Measurements from ENCODE around the gene CEP55. TPM values are rescaled to one million over a fixed set of nuclear protein-coding genes. Genes with fewer than 3 reads are reported as not detected.
A peak's percentile ranks its signal among the peaks of the same experiment; 100 is the strongest.

The CEP55 gene
- total RNA-seq, 1 donor from 2014 or later, result 3.2 TPM

- Histone ChIP-seq H3K36me3 (peaks cover 0 to 11% of the 10 kb centered on the region in 2 donors), H3K9me3 (no peaks in the 10 kb centered on the region), H3K27ac (peak overlapping the region; percentile 94), H3K27me3 (no peaks in the 10 kb centered on the region), H3K4me1 (peaks cover 83% of the 10 kb centered on the region), H3K4me3 (no peak overlapping the region)
- intact Hi-C loops (cut with DNase I), result no loop called here
- no peak for DNase-seq (ENCODE audit: extremely low spot score in 2 of 2)
- TF ChIP-seq POLR2AphosphoS5 (IDR thresholded peaks at IDR 0.05; ENCODE audit: insufficient read depth in 1 of 2, low read depth in 1 of 2), result no peak
- no peak for TF ChIP-seq POLR2A (IDR thresholded peaks at IDR 0.05)
- TF ChIP-seq, protein P1, sequence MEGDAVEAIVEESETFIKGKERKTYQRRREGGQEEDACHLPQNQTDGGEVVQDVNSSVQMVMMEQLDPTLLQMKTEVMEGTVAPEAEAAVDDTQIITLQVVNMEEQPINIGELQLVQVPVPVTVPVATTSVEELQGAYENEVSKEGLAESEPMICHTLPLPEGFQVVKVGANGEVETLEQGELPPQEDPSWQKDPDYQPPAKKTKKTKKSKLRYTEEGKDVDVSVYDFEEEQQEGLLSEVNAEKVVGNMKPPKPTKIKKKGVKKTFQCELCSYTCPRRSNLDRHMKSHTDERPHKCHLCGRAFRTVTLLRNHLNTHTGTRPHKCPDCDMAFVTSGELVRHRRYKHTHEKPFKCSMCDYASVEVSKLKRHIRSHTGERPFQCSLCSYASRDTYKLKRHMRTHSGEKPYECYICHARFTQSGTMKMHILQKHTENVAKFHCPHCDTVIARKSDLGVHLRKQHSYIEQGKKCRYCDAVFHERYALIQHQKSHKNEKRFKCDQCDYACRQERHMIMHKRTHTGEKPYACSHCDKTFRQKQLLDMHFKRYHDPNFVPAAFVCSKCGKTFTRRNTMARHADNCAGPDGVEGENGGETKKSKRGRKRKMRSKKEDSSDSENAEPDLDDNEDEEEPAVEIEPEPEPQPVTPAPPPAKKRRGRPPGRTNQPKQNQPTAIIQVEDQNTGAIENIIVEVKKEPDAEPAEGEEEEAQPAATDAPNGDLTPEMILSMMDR (IDR thresholded peaks at IDR 0.05), result no peak
Observed at GRCh38 chr10:93459466-93459865, 36.9 kb upstream of the CEP55 start.

DNA sequence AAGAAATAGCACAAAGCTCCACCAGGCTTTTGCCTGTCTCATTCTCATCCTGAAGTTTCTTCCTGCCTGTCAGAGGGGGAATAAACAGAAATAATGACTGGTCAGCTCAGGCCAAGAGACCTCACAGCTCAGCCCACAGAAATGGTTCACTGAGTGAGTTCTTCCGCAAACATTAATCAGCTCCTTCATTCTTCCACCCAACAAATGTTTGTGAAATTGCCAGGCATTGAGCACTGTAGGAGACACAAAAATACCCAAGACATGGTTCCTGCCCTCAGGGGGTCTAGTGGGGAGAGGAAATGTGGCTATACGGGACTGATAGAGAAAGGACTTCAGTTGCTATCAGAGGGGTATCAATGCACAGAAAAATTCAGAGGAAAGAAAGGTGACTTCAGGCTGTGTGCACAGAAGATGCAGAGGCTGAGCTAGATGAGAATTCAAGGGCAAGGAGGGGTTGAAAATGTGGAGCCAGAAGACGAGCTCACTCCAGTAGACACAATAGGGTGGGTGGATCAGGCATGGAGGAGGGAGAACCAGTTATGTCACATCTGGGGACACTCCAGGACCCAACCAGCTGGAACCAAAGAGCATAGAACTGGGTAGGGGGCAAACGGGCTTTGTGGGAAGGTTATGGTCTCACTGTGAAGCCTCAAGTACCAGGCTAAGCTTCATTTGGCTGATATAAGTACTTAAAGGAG, 35.2 kb upstream of the CEP55 start:
- intact Hi-C loops (cut with DNase I), result no loop called here
- Histone ChIP-seq H3K36me3 (no peaks in the 10 kb centered on the region), H3K27me3 (no peaks in the 10 kb centered on the region), H3K4me1 (peaks cover 95% of the 10 kb centered on the region), H3K4me3 (no peak overlapping the region), H3K9me3 (no peaks in the 10 kb centered on the region), H3K27ac (peak overlapping the region; percentile 94)
- DNase-seq (ENCODE audit: extremely low spot score in 2 of 2), result no peak
- TF ChIP-seq POLR2AphosphoS5 (IDR thresholded peaks at IDR 0.05; ENCODE audit: insufficient read depth in 1 of 2, low read depth in 1 of 2) (no peak), POLR2A (IDR thresholded peaks at IDR 0.05) (no peak)
- TF ChIP-seq, protein P1 (IDR thresholded peaks at IDR 0.05), result no peak

GRCh38 chr10:93461807-93462178, 34.6 kb upstream of the CEP55 start:
- H3K27me3 ChIP-seq, result no peaks in the 10 kb centered on the region
- no peak for DNase-seq (ENCODE audit: extremely low spot score in 2 of 2)
- TF ChIP-seq POLR2AphosphoS5 (IDR thresholded peaks at IDR 0.05; ENCODE audit: insufficient read depth in 1 of 2, low read depth in 1 of 2), result no peak
- H3K9me3 ChIP-seq, result no peaks in the 10 kb centered on the region
- no peaks in the 10 kb centered on the region for H3K36me3 ChIP-seq
- no peak overlapping the region for H3K4me3 ChIP-seq
- H3K4me1 ChIP-seq, result peaks cover 95% of the 10 kb centered on the region
- peak overlapping the region; percentile 94 for H3K27ac ChIP-seq
- intact Hi-C loops (cut with DNase I), result no loop called here

DNA sequence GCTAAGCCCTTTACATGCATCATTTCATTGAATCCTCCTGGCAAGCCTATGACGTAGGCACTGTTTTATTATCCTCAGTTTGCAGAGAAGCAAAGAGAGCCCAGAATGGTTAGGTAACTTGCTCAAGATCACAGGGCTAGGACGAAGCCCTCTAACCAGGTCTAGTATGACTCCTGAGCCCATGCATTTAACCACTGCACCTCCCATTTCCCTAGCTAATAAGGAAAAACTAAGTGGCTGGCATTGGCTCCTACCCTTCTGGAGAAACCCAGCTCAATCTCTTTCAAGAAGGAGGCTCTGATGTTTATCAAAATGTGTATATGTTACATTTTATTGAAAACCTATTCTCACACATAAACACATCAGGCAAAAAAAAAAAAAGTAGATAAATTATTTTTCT, 34.0 kb upstream of the CEP55 start:
- intact Hi-C loops (cut with DNase I), result no loop called here
- no peaks in the 10 kb centered on the region for H3K27me3 ChIP-seq
- H3K4me1 ChIP-seq, result peaks cover 93% of the 10 kb centered on the region
- no peak for DNase-seq (ENCODE audit: extremely low spot score in 2 of 2)
- no peak overlapping the region for H3K4me3 ChIP-seq
- no peaks in the 10 kb centered on the region for H3K36me3 ChIP-seq
- no peaks in the 10 kb centered on the region for H3K9me3 ChIP-seq
- TF ChIP-seq POLR2AphosphoS5 (IDR thresholded peaks at IDR 0.05; ENCODE audit: insufficient read depth in 1 of 2, low read depth in 1 of 2) (no peak), POLR2A (IDR thresholded peaks at IDR 0.05) (no peak)
- TF ChIP-seq, protein P1 (IDR thresholded peaks at IDR 0.05), result no peak
- peak overlapping the region; percentile 94 for H3K27ac ChIP-seq

DNA sequence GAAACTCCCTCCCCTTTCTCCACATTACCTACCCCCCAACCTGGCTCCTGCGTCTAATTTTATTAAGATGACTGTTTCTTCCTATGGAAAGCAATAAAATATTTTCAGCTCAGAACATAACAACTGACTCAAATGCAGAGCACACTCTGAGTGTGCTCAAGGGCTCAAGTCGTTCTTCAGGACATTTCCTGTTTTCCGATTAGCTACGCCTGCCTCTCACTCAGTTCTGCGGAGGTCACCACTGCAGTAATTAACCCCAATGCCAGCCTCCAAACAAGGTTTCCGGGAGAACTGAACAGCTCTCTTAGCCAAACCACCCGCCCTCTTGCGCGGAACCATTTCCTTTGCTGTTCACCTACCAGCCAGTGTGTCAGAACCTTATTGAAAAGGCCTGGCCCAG, 33.5 kb upstream of the CEP55 start:
- peak overlapping the region; percentile 94 for H3K27ac ChIP-seq
- peaks cover 90% of the 10 kb centered on the region for H3K4me1 ChIP-seq
- H3K4me3 ChIP-seq, result no peak overlapping the region
- no peaks in the 10 kb centered on the region for H3K27me3 ChIP-seq
- TF ChIP-seq POLR2A (IDR thresholded peaks at IDR 0.05) (no peak), POLR2AphosphoS5 (IDR thresholded peaks at IDR 0.05; ENCODE audit: insufficient read depth in 1 of 2, low read depth in 1 of 2) (peak in 1 of 2 donors; percentile 85)
- no peaks in the 10 kb centered on the region for H3K36me3 ChIP-seq
- intact Hi-C loops (cut with DNase I), result no loop called here
- no peaks in the 10 kb centered on the region for H3K9me3 ChIP-seq
- no peak for DNase-seq (ENCODE audit: extremely low spot score in 2 of 2)

Data from vagina (tissue), 2 donors.